GM12865 (cell line): ENCODE data around the gene ARID2.

Experiments
- DNase-seq: peaks from one replicate; pipeline ENCODE4 v3.0.0; 2010; ENCODE audit warnings: low read depth
- H3K4me3 ChIP-seq: 2 replicates; pipeline ENCODE4 v1.5.1; 2011; ENCODE audit warnings: mild to moderate bottlenecking, low read depth, low read length, control low read depth
- CTCF ChIP-seq: IDR thresholded peaks from 2 replicates; pipeline ENCODE4 v1.5.1; 2011; ENCODE audit warnings: low read length, control low read depth, low read depth, inconsistent platforms; ENCODE audit not compliant: insufficient read depth; ENCODE audit errors: missing control alignments

The ARID2 gene

GRCh38 chr12:45757172-45757571 is 27.7 kb downstream of the ARID2 start:
- H3K4me3 ChIP-seq, result no peak overlapping the region
- TF ChIP-seq CTCF, result no peak
- no peak for DNase-seq

- no peak overlapping the region for H3K4me3 ChIP-seq
- DNase-seq, result no peak
- no peak for TF ChIP-seq CTCF
Observed at GRCh38 chr12:45760333-45760732, 30.8 kb downstream of the ARID2 start.

- H3K4me3 ChIP-seq, result no peak overlapping the region
- peak; percentile 39 for TF ChIP-seq CTCF
- DNase-seq, result peak; percentile 34
Observed at GRCh38 chr12:45762185-45763110, 32.9 kb downstream of the ARID2 start.

GRCh38 chr12:45763381-45763780 is 33.9 kb downstream of the ARID2 start:
- no peak overlapping the region for H3K4me3 ChIP-seq
- no peak for TF ChIP-seq CTCF
- DNase-seq, result no peak

- no peak for TF ChIP-seq CTCF
- no peak overlapping the region for H3K4me3 ChIP-seq
- no peak for DNase-seq
Observed at GRCh38 chr12:45768194-45768593, 38.7 kb downstream of the ARID2 start.

- no peak overlapping the region for H3K4me3 ChIP-seq
- no peak for TF ChIP-seq CTCF
- DNase-seq, result no peak
Observed at GRCh38 chr12:45773747-45774146, 44.2 kb downstream of the ARID2 start.
